ENCODE data around the gene KLHL2.
"Not testable (repeated sequence)": the region's sequence is repeated elsewhere in the genome, so short reads cannot be mapped to it uniquely, and the experiment has no call there.

The KLHL2 gene

DNA sequence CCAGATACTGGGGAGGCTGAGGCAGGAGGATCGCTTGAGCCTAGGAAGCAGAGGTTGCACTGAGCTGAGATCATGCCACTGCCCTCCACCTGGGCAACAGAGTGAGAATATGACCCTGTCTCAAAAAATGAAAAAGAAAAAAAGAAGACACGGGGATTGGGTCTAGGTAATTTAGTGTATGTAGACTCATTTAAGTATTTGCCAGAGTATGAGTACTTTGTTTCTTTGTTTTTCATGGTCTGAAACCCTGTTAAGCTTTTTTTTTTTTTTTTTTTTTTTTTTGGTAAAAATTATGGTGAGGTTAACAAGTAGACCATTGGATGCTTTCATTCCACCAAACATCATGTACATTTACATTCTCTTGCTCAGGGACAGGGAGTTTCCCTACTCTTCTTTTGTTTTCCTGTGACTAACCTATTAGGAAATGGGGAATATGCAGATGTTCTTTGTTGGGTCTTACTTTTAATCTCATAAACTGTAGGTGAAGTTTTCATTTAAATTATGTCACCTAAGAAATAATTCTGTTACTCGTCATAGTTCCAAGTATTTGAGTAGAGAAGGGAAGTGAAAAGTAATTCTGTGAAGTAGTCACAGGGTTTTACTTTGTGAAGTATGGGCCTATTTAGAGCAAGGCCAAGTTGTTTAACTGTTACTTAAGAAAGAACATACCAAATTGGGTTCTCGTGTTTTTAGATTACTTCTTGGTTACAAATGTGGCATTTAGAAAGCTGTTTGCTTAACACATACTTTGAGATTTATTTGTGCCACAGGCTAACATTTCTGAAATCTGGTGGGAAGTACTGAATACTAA is 25.5 kb downstream of the KLHL2 start:
- DNase-seq (ENCODE audit: low spot score) = not testable (repeated sequence)

DNA sequence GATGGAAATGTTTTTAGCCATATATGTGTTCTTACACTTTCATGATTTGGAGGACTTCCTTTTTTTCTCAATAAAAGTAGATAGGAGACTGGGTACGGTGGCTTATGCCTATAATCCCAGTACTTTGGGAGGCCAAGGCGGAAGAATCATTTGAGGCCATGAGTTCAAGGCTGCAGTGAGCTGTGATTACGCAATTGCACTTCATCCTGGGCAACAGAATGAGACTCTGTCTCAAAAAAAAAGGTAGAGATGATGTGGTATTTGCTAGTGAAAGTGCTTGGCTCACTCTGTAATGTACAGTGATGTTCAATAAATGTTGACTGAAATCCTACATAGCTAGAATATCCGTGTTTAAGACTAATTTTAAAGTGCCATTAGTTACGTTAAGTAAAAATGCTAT is 27.4 kb downstream of the KLHL2 start:
- no peak for DNase-seq (ENCODE audit: low spot score)

DNA sequence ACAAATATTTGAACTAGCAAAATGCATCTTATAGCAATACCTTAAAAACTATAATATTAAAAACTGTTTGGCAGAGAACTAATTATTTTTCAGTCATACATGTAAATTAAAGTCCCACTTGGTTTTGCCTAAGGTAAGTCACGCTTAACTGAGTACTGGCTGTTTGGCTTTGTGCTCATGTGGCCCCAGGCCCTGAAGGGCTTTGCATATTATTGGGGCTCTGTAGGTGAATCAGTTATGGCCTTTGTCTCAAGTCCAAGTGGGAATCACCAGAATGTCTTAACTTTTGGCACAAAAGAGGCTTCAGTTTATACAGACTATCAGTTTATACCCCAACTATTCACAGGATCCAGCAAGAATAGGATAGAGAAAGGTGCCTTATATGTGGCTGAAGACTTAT is 29.5 kb downstream of the KLHL2 start:
- DNase-seq (ENCODE audit: low spot score) = not testable (repeated sequence)

DNA sequence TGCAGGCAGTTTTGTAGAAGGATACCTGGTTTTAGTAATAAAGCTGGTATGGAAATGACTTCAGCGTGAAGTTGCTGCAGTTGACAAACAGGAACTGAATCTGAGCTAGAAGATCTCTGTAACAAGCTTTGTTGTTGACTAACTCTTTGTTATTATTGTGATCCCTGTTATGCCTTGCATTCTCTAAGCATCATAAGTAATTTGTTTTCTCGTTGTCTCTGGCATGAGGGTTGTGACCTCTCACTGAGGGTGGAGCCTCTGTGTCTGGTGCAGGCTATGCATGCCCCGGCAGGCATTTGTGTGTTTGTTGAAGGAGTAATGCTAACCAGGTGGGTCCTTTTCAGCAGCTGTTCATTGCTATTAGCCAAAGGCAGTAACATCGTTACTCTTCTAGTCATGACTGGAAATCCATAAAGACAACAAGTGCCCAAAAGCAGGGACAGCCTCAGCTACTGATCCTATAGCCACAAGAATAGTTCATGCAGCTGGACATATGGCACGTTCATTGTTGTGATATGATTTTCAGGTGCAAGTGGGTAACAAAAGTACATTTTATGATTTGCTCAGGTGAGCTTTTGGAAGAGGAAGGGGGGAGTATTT is 30.8 kb downstream of the KLHL2 start:
- DNase-seq (ENCODE audit: low spot score) = not testable (repeated sequence)

DNA sequence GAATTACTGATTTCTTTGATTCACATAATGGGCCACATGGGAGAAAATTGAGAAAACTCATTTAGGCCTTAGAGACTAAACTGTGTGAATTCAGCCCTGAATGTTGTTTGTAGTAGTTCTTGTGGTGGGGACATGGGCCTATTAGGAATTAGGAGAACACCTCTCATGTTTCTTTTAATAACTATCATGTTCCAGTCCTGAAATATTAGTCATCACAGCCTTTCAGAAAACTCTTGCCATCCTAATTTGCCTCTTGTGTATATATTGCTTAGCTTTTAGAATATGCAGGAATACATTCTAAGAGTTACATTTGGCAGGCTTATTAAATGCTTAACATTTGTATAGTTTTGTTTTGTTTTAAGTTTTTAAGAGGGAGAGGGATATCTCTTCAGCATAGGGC is 33.4 kb downstream of the KLHL2 start:
- DNase-seq (ENCODE audit: low spot score) = not testable (repeated sequence)

DNA sequence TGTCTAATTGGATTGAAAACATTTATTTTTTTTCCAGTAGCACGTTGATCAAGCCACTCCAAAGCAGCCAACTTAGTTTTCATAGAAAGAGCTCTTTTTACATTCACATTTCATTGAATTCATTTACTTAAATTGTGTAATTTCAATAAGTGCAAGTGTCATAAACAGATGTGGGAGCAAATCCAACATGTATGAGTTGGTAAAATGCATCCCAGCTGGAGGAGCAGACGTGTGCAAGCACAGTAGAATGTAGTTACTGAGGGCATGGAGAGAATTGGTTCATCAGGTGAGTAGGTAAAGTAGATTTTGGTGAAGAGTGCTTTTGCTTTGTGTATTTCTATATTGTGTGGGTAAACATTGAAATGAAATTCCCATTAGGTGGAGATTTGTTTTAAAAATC is 36.8 kb downstream of the KLHL2 start:
- not testable (repeated sequence) for DNase-seq (ENCODE audit: low spot score)

DNA sequence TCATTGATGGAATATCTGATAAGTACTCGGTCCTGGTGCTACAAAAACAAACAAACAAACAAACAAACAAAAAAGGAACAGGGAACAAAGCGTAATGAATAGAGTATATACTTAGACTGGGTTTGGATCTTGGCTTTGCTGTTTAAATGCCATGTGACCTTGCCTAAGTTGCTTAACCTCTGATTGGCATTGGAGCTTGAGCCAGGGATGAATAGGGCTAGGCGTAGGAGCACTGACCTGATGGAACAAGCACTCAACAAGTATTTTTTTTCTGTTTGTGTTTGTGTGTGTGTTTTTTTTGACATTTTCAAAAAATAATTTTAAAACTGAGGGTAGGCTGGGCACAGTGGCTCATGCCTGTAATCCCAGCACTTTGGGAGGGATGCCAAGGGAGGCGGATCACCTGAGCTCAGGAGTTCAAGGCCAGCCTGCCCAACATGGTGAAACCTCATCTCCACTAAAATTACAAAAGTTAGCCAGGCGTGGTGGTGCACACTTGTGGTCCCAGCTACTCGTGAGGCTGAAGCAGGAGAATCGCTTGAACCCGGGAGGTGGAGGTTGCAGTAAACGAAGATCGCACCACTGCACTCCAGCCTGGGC is 37.3 kb downstream of the KLHL2 start:
- DNase-seq (ENCODE audit: low spot score) = not testable (repeated sequence)

DNA sequence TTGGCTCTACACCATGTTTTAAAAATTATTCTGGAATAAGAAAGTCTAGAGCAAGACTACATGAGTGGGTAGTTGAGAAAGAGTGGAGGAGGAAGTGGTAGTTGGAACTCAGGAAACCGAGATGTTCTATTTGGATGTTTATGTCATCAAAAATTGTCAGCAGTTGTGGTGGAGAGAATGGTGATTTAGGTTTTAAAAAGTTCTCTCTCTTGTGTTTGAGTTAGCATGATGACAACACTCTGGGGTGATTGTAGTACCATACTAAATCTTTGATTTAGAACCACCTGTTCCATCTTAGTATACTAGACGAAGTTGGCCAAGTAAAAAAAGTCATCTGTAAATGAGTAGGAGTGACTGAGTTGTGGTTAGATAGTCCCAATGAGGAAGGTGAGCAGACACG is 40.7 kb downstream of the KLHL2 start:
- DNase-seq (ENCODE audit: low spot score) = no peak

DNA sequence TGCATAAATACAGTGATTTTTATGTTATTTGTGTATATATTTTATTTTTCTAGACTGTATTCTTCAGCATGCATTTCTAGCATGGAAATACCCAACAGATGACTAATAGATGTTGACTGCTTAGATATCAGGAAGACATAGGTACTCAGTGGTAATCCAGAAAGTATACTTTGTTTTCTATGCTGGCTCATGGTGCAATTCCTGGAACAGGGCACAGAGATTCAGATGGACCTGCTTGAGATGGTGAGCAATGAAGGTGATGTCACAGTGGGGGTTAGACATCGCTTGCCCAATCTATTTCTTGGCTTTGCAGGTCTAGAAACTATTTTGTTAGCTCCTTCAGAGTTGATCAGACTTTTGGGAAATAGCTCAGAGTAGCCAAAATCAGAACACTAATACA is 41.5 kb downstream of the KLHL2 start:
- not testable (repeated sequence) for DNase-seq (ENCODE audit: low spot score)

DNA sequence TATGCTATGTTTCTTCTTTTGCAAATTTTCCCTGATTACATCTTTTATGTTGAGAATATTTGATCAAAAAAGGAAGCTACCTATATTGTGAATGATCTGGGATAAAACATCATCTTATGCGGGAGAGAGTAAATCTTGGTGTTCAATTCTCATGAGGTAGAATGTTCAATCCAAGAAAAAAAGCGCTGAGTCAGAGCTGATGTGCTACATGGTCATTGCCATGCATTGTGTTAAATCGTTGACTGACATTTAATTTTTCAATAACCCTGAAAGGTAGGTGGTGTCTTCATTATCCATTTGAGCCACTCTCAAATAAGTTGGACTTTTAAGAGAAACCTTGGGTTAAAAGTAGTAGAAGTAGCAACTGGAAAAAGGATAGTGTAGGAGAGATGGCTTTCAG is 47.4 kb downstream of the KLHL2 start:
- DNase-seq (ENCODE audit: low spot score) = not testable (repeated sequence)

DNA sequence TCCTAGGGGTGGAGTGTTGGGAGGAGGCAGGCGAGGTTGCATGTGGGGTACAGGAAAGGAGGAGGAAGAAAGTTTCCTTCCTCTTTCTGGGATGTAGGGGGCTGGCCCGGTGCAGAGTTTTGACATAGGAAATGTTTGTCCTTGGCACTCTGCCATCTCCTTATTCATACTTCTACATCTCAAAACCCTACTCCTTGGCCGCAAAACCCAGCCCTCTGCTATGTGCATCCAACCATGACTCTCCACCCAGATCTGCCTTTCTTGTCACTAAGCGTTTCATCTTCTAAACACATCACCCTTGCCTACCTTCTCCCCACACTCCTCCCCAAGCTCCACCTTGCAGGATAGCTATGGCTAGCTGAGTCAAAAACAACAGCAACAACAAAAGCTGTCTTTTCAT is 48.1 kb downstream of the KLHL2 start:
- not testable (repeated sequence) for DNase-seq (ENCODE audit: low spot score)

DNA sequence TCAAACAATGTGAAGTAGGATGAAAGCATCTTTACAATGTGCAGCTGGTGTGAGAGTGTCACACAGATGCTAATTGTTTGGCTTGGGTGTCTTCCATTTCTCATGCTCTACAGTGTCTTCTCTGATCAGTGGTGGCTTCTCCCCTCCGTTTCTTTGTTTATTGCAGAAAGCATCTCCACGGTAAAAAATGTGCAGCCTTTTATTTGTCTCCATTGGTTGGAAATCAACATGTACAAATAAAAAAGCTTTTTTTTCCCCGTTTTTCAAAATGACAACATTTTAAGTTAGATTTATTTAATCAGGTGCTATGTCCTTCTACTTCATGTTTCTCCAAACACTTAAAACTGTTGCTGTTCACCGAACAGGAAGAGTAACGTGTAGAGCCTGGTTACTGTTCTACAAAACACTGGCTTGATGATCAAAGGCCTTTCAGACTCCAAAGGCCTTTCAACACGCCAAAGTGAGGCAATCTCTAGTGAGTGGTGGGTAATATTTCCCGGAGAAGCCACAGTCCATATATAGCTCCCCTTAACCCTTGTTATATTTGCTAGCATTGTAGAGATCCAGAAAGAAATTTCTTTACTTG is 48.8 kb downstream of the KLHL2 start:
- not testable (repeated sequence) for DNase-seq (ENCODE audit: low spot score)

DNA sequence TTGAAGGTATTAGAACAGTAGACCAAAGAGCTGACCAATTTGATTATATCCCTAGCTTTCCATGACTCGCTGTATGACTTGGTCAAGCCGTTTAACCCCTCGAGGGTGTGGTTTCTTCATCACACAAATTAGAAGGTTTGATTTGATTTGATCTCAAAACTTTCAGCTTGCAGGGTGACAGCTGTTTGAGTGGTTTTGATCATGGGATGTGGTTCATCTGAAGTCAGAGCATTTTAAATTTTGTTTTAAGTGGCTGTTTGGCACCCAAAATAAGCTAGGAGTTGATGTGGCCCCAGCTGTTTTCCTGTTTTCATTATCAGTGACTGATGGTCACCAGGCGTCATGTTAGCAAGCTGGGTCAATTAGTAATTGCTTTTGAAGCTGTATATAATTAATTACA is 52.4 kb downstream of the KLHL2 start:
- peak; percentile 1 for DNase-seq (ENCODE audit: low spot score)

DNA sequence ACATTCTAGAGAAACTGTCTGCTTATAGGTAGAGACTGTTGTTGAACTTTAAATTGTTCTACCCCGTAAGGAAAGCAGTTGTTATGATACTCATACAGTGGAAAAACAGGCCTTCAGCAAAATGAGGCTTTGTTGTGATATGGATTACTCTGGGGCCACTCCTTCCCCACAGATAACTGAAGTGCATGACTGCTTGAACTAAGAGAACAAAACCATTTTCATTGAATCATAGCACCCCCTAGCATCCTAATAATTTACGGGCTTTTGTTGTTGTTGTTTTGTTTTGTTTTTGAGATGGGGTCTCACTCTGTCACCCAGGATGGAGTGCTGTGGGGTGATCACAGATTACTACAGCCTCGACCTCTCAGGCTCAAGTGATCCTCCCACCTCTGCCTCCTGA is 54.9 kb downstream of the KLHL2 start:
- not testable (repeated sequence) for DNase-seq (ENCODE audit: low spot score)

DNA sequence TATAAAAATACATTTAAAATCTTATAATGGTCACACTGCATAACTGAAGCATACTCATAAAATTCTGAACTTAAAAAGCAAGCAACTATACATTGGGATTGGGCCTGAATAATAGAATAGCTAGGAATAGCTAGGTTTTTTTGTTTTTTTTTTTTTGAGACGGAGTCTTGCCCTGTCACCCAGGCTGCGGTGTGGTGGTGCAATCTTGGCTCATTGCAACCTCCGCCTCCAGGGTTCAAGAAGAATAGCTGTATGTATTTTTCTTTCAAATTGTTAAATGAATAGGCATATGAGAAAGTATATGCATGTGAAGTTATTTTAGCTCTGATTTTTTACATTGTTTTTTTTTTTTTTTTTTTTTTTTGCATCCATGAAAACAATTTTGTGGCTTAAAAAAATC is 56.1 kb downstream of the KLHL2 start:
- DNase-seq (ENCODE audit: low spot score) = not testable (repeated sequence)

DNA sequence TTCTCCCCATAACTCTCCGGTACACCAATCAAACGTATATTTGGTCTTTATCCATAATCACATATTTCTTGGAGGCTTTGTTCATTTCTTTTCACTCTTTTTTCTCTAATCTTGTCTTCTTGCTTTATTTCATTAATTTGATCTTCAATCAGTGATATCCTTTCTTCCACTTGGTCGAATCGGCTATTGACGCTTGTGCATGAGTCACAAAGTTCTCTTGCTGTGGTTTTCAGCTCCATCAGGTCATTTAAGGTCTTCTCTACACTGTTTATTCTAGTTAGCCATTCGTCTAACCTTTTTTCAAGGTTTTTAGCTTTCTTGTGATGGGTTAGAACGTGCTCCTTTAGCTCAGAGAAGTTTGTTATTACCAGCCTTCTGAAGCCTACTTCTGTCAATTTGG is 62.6 kb downstream of the KLHL2 start:
- not testable (repeated sequence) for DNase-seq (ENCODE audit: low spot score)

DNA sequence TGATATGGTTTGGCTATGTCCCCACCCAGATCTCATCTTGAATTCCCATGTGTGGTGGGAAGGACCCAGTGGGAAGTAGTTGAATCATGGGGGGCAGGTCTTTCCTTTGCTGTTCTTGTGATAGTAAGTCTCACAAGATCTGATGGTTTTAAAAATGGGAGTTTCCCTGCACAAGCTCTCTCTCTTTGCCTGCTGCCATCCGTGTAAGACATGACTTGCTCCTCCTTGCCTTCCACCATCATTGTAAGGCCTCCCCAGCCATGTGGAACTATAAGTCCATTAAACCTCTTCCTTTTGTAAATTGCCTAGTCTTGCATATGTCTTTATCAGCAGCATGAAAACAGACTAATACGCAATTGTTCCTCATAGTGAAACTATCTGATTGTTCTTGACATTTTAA is 66.1 kb downstream of the KLHL2 start:
- DNase-seq (ENCODE audit: low spot score) = not testable (repeated sequence)

DNA sequence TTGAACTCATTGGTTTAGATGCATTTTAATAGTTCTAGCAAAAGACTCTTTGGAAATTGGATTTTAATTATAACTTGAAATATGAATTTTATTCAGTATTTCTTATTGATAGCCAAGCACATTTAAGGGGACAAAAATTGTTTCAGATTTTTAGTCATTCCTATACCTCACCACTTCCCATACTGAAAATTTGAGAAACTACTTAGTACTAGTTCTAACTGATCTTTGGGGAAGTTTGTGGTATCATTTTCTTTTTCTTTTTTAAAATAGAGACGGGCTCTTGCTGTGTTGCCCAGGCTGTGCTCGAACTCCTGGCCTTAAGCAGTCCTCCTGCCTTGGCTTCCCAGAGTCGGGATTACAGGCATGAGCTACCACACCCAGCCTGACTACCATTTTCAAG is 68.0 kb downstream of the KLHL2 start:
- not testable (repeated sequence) for DNase-seq (ENCODE audit: low spot score)

DNA sequence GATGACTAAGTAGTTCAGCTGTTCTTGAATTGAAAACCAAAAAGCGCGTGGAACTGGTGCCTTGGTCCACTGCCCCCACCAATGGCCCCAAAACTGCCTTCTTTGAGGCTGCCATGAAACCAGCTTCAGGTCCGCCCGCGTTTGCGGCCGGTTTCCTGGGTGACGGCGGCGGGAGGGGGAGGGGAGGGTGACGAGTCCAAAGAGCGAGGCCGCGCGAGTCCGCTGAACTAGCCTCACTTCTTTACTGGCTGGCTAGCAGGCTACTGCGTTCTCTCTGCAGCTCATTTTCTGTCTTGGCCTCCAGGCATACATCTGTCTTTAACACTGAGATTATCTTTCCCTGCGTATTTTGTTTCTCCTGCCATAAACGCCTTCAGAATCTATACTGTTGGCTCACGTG is 72.2 kb downstream of the KLHL2 start:
- DNase-seq (ENCODE audit: low spot score) = not testable (repeated sequence)

DNA sequence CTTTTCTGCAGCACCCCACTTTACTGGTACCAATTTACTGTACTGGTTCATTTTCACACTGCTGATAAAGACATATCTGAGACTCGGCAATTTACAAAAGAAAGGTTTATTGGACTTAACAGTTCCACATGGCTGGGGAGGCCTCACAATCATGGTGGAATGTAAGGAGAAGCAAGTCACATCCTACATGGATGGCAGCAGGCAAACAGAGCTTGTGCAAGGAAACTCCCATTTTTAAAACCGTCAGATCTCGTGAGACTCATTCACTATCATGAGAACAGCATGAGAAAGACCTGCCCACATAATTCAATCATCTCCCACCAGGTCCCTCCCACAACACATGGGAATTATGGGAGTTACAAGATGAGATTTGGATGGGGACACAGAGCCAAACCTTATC is 77.3 kb downstream of the KLHL2 start:
- DNase-seq (ENCODE audit: low spot score) = not testable (repeated sequence)

DNA sequence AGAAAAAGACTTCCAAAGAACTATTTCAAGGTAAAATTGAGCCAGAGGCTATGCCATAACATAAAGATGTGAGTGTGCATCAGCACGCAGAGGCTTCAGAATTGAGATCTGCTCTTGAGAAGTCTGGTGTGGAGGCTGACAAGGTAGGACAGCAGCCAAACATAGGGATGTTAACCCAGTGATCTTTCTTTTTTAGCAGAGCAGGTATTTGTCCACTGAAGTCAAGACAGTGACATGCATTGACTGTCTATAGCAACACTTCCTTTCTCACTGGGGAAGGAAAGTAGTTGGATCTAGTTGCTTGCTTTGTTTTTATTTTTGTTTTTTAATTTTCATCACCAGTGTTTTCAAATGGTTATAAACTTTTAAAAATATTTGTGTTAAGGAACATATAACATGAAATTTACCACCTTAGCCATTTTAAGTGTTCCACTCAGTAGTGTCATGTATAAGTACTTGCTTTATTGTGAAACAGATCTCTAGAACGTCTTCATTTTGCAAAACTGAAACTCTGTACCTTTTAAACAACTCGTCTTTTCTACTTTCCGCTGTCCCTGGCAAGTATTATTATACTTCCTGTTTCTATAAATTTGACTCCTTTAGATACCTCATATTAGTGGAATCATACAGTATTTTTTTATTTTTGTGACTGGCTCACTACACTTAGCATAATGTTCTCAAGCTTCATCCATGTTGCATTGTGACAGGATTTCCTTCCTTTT is 79.4 kb downstream of the KLHL2 start:
- DNase-seq (ENCODE audit: low spot score) = not testable (repeated sequence)

DNA sequence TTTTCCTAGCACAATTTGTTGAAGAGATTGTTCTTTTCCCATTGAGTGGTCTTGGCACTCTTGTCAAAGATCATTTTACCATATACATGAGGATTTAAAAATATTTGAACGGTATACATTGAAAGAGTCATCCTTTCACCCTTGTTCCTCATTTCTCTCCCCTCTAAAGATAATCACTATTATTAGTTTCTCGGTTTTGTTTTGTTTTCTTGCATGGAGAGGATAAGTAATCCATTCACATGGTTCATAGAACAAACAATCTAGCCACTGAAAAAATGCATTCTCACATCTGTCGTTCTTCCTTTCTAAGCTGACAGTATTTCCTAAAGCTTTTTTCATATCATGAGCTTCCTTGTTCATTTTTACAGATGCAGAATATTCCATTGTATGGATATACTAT is 80.9 kb downstream of the KLHL2 start:
- no peak for DNase-seq (ENCODE audit: low spot score)
